Ovary (tissue), 9 donors: ENCODE results near the gene RHO. TPM values are rescaled to one million over a fixed set of nuclear protein-coding genes. Genes with fewer than 3 reads are reported as not detected.
"Not testable (repeated sequence)": the region's sequence is repeated elsewhere in the genome, so short reads cannot be mapped to it uniquely, and the experiment has no call there.

Experiments
- DNase-seq, 5 donors: peaks; one replicate each; pipeline ENCODE4 v3.0.0-alpha.2; 2019 to 2020
- H3K27ac ChIP-seq, 2 donors: fragments of 200-600 bp; one replicate each; pipeline versions ENCODE4 v1.5.1 to v1.8.0; 2019 to 2022
- H3K27me3 ChIP-seq: fragments of 200-600 bp; one replicate; pipeline ENCODE4 v1.8.0; 2022
- H3K36me3 ChIP-seq: fragments of 200-600 bp; sonication (generic); one replicate; pipeline ENCODE4 v1.5.1; 2019
- H3K4me1 ChIP-seq: one replicate; pipeline ENCODE4 v1.8.1; 2013; ENCODE audit warnings: mild to moderate bottlenecking, moderate library complexity; ENCODE audit not compliant: insufficient read depth
- H3K4me3 ChIP-seq: fragments of 200-600 bp; sonication (generic); one replicate; pipeline ENCODE4 v1.5.1; 2017
- H3K9me3 ChIP-seq, 2 donors: fragments of 200-600 bp in 1 of 2; sonication (generic) in 1 of 2; one replicate each; pipeline versions ENCODE4 v1.5.1 to v1.8.1; 2013 to 2019; ENCODE audit warnings: mild to moderate bottlenecking in 1 of 2, moderate library complexity in 1 of 2
- CTCF ChIP-seq, 3 donors: fragments of 450-650 bp in 2 of 3; fragments of 200-600 bp in 1 of 3; IDR thresholded peaks; one replicate each; pipeline versions ENCODE4 v1.5.1 to v1.8.0; 2016 to 2022; ENCODE audit warnings: antibody characterized with exemption in 3 of 3, mild to moderate bottlenecking in 1 of 3
- EP300 ChIP-seq: sonication (generic); formaldehyde crosslinking; IDR thresholded peaks from one replicate; pipeline ENCODE4 v1.6.1; 2017; ENCODE audit warnings: antibody characterized with exemption
- POLR2A ChIP-seq: fragments of 450-650 bp; IDR thresholded peaks from one replicate; pipeline ENCODE4 v1.6.1; 2017; ENCODE audit warnings: antibody characterized with exemption, mild to moderate bottlenecking, moderate library complexity
- WGBS, 3 donors: extraction: QIAGEN DNeasy Blood & Tissue Kit in 1 of 3; methylation state at CpG; one replicate each; pipeline versions ENCODE4 v1.1.5 to v1.1.7; 2013 to 2017; 5-methylcytosine and 5-hydroxymethylcytosine counted together
- intact Hi-C, 4 donors: fragments of 100-400 bp; cut with DNase I; formaldehyde crosslinking; loops; one replicate each; pipeline versions ENCODE4 v1.11.0 to v1.15.1; 2022 to 2023
- polyA plus RNA-seq, 2 donors: library from polyadenylated mRNA; stranded (reverse); fragments of 200-250 nt in 1 of 2; fragments of 350-450 nt in 1 of 2; fragmentation: Illumina TruSeq in 1 of 2; extraction: RNeasy Lipid Tissue Mini Kit (QIAGEN cat#74804) in 1 of 2; gene quantifications; one replicate each; pipeline ENCODE4 v1.2.3, GENCODE V29; 2013 to 2014
- total RNA-seq, 7 donors: library from RNA; depleted of rRNA in 2 of 7; stranded (reverse); fragments of >200 nt in 2 of 7; fragmentation: NEBNext Ultra II Directional in 3 of 7; extraction: Animal tissue kit (Norgen Biotek cat#: 25700) in 3 of 7; gene quantifications; one replicate each; pipeline versions ENCODE4 v1.1.0 to v1.2.4, GENCODE V29; 2016 to 2023
- donor health status: DM: no; HTN: no; CAD: no; lungs with moderate emphysema.
- donor health status: DM: no; HTN: no; CAD: no.
- donor health status: Bipolar disorder and iron deficiency.
- donor health status: DM: yes; HTN: yes; CAD: no.
- donor health status: DM: no; HTN: no; CAD: no.
- donor health status: DM: yes; HTN: yes; CAD: no.

The RHO gene
- total and polyA plus RNA-seq, 9 donors = 0.13 to 0.24 TPM; not detected in 7

- intact Hi-C loops = no loop called here
Measured at GRCh38 chr3:129540776-129541516, 12.5 kb downstream of the RHO start.

GRCh38 chr3:129542747-129543146, 14.3 kb downstream of the RHO start:
- no peaks in the 10 kb centered on the region for H3K27me3 ChIP-seq
- no peak for TF ChIP-seq EP300
- no peak for TF ChIP-seq POLR2A
- no peak for TF ChIP-seq CTCF (IDR thresholded peaks at IDR 0.05)
- H3K4me1 ChIP-seq = no peaks in the 10 kb centered on the region
- intact Hi-C loops = no loop called here
- H3K36me3 ChIP-seq = no peaks in the 10 kb centered on the region
- no peak for DNase-seq
- WGBS, 3 donors = 91 to 99% (median 97%) methylated on average over 3 to 5 of the region's 5 CpGs
- no peaks in the 10 kb centered on the region for H3K9me3 ChIP-seq
- no peak overlapping the region for H3K27ac ChIP-seq
- H3K4me3 ChIP-seq = no peak overlapping the region

More at GRCh38 chr3:129540776-129541516, 12.5 kb downstream of the RHO start:
- Histone ChIP-seq H3K27ac (no peak overlapping the region), H3K27me3 (no peaks in the 10 kb centered on the region), H3K4me3 (no peak overlapping the region), H3K4me1 (peaks cover 3% of the 10 kb centered on the region), H3K9me3 (no peaks in the 10 kb centered on the region), H3K36me3 (no peaks in the 10 kb centered on the region)
- WGBS, 3 donors = 82 to 84% (median 83%) methylated on average over 11 of the region's 11 CpGs
- TF ChIP-seq CTCF (IDR thresholded peaks at IDR 0.05) (no peak), POLR2A (no peak), EP300 (no peak)
- DNase-seq = no peak

GRCh38 chr3:129543156-129543790, 14.8 kb downstream of the RHO start, which contains the start of gene H1-8:
TSS of gene H1-8 (plus strand) at chr3:129543175. CDS start at chr3:129543219, 44 bp downstream.
- intact Hi-C loops = no loop called here
- no peaks in the 10 kb centered on the region for H3K27me3 ChIP-seq
- no peak within 1 kb of the TSS for H3K27ac ChIP-seq
- H3K4me3 ChIP-seq = no peak within 1 kb of the TSS
- no peaks in the 10 kb centered on the region for H3K9me3 ChIP-seq
- no peaks in the 10 kb centered on the region for H3K36me3 ChIP-seq
- no peak for DNase-seq
- TF ChIP-seq EP300 = no peak
- no peak for TF ChIP-seq CTCF (IDR thresholded peaks at IDR 0.05)
- TF ChIP-seq POLR2A = no peak
- no peaks in the 10 kb centered on the region for H3K4me1 ChIP-seq
- 72 to 83% (median 81%) methylated on average over 16 of the region's 16 CpGs for WGBS, 3 donors

- Histone ChIP-seq H3K4me1 (no peaks in the 10 kb centered on the region), H3K36me3 (no peaks in the 10 kb centered on the region), H3K27me3 (no peaks in the 10 kb centered on the region), H3K4me3 (no peak overlapping the region), H3K27ac (no peak overlapping the region), H3K9me3 (no peaks in the 10 kb centered on the region)
- intact Hi-C loops = no loop called here
- 62 to 79% (median 73%) methylated on average over 9 of the region's 9 CpGs for WGBS, 3 donors
- DNase-seq = no peak
- no peak for TF ChIP-seq POLR2A
- no peak for TF ChIP-seq CTCF (IDR thresholded peaks at IDR 0.05)
- no peak for TF ChIP-seq EP300
Measured at GRCh38 chr3:129543999-129544398, 15.6 kb downstream of the RHO start.

GRCh38 chr3:129545951-129546350, 17.5 kb downstream of the RHO start:
- H3K36me3 ChIP-seq, H3K4me3 ChIP-seq, DNase-seq, intact Hi-C loops, H3K27me3 ChIP-seq, H3K9me3 ChIP-seq, H3K4me1 ChIP-seq, H3K27ac ChIP-seq: not testable (repeated sequence)
- 87 to 92% (median 91%) methylated on average over 3 of the region's 3 CpGs for WGBS, 3 donors
